Left ventricle myocardium inferior (tissue), 1 donor: ENCODE data around the gene NOPCHAP1. TPM values are rescaled to one million over a fixed set of nuclear protein-coding genes. Genes with fewer than 3 reads are reported as not detected.

Source experiments
- DNase-seq: peaks from one replicate; pipeline ENCODE4 v3.0.0-alpha.2; 2020
- H3K27ac ChIP-seq: fragments of 200-600 bp; replicated peaks from 2 replicates; pipeline ENCODE4 v1.8.0; 2021
- H3K27me3 ChIP-seq: fragments of 200-600 bp; 2 replicates; pipeline ENCODE4 v1.8.0; 2021; ENCODE audit warnings: low read depth
- H3K36me3 ChIP-seq: fragments of 200-600 bp; 2 replicates; pipeline ENCODE4 v1.8.0; 2021
- H3K4me1 ChIP-seq: fragments of 200-600 bp; 2 replicates; pipeline ENCODE4 v1.8.0; 2021
- H3K4me3 ChIP-seq: fragments of 200-600 bp; 2 replicates; pipeline ENCODE4 v1.8.0; 2021; ENCODE audit warnings: mild to moderate bottlenecking, moderate library complexity
- H3K9me3 ChIP-seq: fragments of 200-600 bp; replicated peaks from 2 replicates; pipeline ENCODE4 v1.8.0; 2021
- intact Hi-C: fragments of 100-400 bp; cut with micrococcal nuclease; formaldehyde crosslinking; loops from one replicate; pipeline ENCODE4 v1.11.0; 2022
- total RNA-seq: library from RNA; stranded (reverse); fragmentation: NEBNext Ultra II Directional; extraction: Animal tissue kit (Norgen Biotek cat#: 25700); gene quantifications from one replicate; pipeline ENCODE4 v1.2.1, GENCODE V29; 2021
- TF ChIP-seq, protein P1 (sequence below): fragments of 200-600 bp; IDR thresholded peaks from 2 replicates; pipeline ENCODE4 v1.8.0; 2021; ENCODE audit warnings: antibody characterized with exemption, mild to moderate bottlenecking, borderline replicate concordance
- donor health status: DM: no; HTN: yes; CAD: no; lungs with severe emphysema.

The NOPCHAP1 gene
- total RNA-seq, 1 donor from 2014 or later = 11.1 TPM

DNA sequence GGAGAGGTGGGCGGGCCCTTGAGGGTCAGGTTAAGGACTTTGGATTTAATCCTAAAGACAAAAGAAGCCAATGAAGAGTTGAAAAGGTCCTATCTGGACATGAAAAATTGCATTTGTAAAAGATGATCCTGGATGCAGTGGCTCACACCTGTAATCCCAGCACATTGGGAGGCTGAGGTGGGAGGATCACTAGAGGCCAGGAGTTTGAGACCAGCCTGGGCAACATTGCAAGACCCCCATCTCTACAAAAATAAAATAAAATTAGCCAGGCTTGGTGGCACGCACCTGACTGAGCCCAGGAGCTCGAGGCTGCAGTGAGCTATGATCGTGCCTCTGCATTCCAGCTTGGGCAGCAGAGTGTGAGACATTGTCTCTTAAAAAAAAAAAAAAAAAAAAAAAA, 25.7 kb upstream of the NOPCHAP1 start:
- no peak for DNase-seq
- H3K36me3 ChIP-seq = no peaks in the 10 kb centered on the region
- H3K27ac ChIP-seq = no peak overlapping the region
- peaks cover 53% of the 10 kb centered on the region for H3K27me3 ChIP-seq
- H3K4me3 ChIP-seq = no peak overlapping the region
- intact Hi-C loops = no loop called here
- no peaks in the 10 kb centered on the region for H3K9me3 ChIP-seq
- H3K4me1 ChIP-seq = peaks cover 21% of the 10 kb centered on the region
- TF ChIP-seq, protein P1, sequence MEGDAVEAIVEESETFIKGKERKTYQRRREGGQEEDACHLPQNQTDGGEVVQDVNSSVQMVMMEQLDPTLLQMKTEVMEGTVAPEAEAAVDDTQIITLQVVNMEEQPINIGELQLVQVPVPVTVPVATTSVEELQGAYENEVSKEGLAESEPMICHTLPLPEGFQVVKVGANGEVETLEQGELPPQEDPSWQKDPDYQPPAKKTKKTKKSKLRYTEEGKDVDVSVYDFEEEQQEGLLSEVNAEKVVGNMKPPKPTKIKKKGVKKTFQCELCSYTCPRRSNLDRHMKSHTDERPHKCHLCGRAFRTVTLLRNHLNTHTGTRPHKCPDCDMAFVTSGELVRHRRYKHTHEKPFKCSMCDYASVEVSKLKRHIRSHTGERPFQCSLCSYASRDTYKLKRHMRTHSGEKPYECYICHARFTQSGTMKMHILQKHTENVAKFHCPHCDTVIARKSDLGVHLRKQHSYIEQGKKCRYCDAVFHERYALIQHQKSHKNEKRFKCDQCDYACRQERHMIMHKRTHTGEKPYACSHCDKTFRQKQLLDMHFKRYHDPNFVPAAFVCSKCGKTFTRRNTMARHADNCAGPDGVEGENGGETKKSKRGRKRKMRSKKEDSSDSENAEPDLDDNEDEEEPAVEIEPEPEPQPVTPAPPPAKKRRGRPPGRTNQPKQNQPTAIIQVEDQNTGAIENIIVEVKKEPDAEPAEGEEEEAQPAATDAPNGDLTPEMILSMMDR = no peak

DNA sequence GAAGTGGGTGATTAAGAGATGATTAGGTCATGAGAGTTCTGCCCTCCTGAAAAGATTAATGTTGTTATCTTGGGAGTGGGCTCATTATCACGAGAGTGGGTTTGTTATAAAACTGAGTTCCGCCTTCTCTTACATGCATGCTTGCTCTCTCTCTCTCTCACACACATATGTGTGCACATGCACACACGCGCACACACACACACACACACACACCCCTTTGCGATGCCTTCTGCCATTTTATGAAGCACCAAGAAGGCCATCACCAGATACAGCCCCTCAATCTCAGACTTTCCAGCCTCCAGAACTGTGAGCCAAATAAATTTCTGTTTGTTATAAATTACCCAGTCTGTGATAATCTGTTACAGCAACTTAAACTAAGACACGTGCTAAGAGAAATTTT, 22.4 kb upstream of the NOPCHAP1 start:
- H3K9me3 ChIP-seq = no peaks in the 10 kb centered on the region
- intact Hi-C loops = no loop called here
- no peak overlapping the region for H3K4me3 ChIP-seq
- no peak overlapping the region for H3K27ac ChIP-seq
- H3K36me3 ChIP-seq = no peaks in the 10 kb centered on the region
- H3K4me1 ChIP-seq = peaks cover 9% of the 10 kb centered on the region
- H3K27me3 ChIP-seq = peaks cover 53% of the 10 kb centered on the region
- no peak for DNase-seq
- TF ChIP-seq, protein P1 = no peak

DNA sequence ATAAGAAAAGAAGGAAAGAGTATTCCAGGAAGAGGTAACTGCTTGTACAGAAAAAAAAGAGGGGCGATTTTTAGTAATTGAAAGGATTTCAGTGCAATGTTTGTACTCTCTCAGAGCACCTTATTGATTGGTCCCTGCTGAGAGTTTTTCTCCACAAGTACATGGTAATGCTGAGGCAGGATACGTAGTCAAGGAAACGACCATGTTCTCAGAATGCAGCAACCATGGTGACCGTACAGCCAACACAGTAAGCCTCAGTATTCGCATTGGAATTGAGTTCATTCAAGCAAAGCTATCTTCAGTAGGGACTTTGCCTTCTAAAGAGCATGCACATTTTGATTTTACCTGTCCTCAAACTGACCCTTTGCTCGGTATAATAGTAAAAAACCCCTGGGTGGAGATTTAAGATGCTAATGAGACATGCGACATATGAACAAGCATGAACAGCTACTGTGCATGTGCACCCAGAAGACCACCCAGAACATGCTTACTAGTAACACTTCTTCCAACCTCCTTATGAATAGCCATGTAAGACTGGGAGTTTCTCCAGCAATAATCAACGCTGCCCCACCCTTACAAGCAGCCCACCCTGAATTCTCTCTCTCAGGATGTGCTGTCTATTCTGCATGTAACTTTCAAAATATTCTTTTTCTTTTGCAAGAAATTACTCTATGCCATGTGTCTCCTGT, 21.8 kb upstream of the NOPCHAP1 start:
- intact Hi-C loops = no loop called here
- H3K36me3 ChIP-seq = no peaks in the 10 kb centered on the region
- no peaks in the 10 kb centered on the region for H3K9me3 ChIP-seq
- peaks cover 53% of the 10 kb centered on the region for H3K27me3 ChIP-seq
- H3K4me1 ChIP-seq = peaks cover 3% of the 10 kb centered on the region
- no peak overlapping the region for H3K27ac ChIP-seq
- TF ChIP-seq, protein P1 = no peak
- H3K4me3 ChIP-seq = no peak overlapping the region
- no peak for DNase-seq

DNA sequence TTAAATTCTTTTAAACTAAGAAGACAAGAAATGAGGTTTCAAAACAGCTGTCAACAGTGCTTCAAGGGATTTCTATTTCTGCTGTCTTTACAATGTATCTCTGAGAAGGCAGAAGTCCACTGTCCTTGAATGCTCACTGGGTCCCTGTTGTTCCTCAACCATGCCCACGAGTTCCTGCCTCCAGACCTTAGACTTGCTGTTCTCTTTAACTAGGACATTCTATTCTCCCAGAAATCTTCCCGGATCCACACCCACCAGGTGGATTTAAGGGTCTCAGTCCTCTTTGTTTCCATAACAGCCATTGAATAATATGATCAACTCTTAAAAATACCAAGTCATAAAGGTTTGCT, 21.3 kb upstream of the NOPCHAP1 start:
- H3K4me3 ChIP-seq = no peak overlapping the region
- intact Hi-C loops = no loop called here
- no peak for DNase-seq
- no peak overlapping the region for H3K27ac ChIP-seq
- no peaks in the 10 kb centered on the region for H3K36me3 ChIP-seq
- peaks cover 49% of the 10 kb centered on the region for H3K27me3 ChIP-seq
- no peaks in the 10 kb centered on the region for H3K4me1 ChIP-seq
- H3K9me3 ChIP-seq = no peaks in the 10 kb centered on the region
- TF ChIP-seq, protein P1 = no peak

DNA sequence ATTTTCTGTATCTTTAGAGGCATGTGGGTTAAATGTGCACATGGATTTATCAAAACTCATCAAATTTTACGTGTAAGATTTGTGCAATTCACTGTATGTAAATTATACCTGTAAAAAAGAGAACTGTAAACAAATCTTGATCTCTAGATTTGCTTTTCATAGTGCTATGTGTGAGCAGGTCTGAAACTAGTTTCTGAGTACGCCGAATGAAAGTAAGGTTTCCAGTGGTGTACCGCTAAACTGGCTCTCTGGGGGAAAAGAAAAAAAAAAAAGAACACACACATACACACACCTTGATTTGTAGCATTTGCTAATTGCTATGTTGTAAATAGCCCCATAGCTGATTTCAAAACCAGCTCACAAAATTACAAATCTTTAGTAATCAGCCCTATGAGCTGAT, 19.4 kb upstream of the NOPCHAP1 start:
- Histone ChIP-seq H3K4me1 (no peaks in the 10 kb centered on the region), H3K9me3 (no peaks in the 10 kb centered on the region), H3K36me3 (no peaks in the 10 kb centered on the region), H3K4me3 (no peak overlapping the region), H3K27me3 (peaks cover 30% of the 10 kb centered on the region), H3K27ac (no peak overlapping the region)
- no peak for DNase-seq
- TF ChIP-seq, protein P1 = no peak
- intact Hi-C loops = no loop called here
